GM18907 (cell line): ENCODE data around the gene PDPR.
"Not testable (repeated sequence)": the region's sequence is repeated elsewhere in the genome, so short reads cannot be mapped to it uniquely, and the experiment has no call there.

Experiments
- ATAC-seq: cut with Tn5 transposase; IDR thresholded peaks from one replicate; pipeline ENCODE4 v1.9.1; 2021; ENCODE audit warnings: mild to moderate bottlenecking, moderate library complexity; ENCODE audit not compliant: unreplicated experiment

Gene PDPR

DNA sequence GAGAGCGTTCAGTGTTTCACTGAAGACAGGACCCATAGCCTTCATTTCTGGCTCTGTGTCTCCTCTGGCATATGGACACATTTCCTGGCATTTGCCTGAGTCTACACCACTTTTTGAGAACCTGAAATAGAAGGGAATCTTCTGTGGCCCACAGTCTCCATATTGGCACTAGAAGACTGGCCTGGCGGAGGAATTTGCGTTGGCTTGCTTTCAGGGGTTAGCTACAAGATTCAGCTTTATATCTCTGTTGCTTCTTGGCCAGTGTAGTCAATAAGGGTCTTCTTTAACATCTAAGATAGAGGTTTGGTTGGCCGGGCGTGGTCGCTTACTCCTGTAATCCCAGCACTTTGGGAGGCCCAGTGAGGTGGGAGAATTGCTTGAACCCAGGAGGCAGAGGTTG is 46.7 kb downstream of the PDPR start:
- no peak for ATAC-seq

GRCh38 chr16:70161350-70161749 is 47.2 kb downstream of the PDPR start:
- no peak for ATAC-seq

GRCh38 chr16:70162041-70162451 is 47.9 kb downstream of the PDPR start:
- ATAC-seq: no peak

DNA sequence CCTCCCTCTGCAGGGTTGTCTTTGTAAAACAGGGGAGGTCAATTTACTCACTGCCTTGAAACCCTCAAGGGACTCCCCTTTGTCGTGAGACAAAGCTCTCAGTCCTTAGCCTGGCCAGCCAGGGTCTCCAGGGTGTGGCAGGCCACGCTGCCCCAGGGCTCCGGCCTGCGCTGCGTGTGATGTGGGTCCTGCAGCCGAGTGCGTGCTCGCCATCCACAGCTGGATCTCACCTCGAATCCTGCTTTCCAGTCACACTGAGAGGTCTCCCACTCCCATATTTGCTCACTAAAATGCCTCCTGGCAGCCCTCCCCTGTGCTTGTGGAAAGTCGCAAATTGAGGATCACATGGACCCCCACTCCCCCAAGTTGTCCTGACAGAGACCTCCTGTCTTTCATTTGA is 49.5 kb downstream of the PDPR start:
- no peak for ATAC-seq

- ATAC-seq: not testable (repeated sequence)
These were observed 52.6 kb downstream of the PDPR start for GRCh38 chr16:70166688-70167087.

GRCh38 chr16:70173212-70173837 is 59.2 kb downstream of the PDPR start, which contains the start of gene CLEC18C:
CLEC18C (plus strand) TSS chr16:70173787; CDS start chr16:70174279, 492 bp downstream.
- not testable (repeated sequence) for ATAC-seq

DNA sequence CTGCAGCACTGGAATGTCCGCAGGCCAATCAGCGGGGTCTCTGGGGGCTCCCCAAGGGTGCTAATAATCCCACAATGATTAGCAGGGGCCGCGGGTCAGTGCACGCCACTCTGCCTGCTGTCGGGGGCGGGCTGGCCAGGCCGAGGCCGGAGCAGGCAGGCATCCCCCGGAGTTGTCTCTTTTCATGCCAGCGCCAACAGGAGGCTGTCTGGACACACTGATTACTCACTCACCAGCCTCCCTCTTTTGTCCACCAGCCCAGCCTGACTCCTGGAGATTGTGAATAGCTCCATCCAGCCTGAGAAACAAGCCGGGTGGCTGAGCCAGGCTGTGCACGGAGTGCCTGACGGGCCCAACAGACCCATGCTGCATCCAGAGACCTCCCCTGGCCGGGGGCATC is 59.8 kb downstream of the PDPR start:
- not testable (repeated sequence) for ATAC-seq

DNA sequence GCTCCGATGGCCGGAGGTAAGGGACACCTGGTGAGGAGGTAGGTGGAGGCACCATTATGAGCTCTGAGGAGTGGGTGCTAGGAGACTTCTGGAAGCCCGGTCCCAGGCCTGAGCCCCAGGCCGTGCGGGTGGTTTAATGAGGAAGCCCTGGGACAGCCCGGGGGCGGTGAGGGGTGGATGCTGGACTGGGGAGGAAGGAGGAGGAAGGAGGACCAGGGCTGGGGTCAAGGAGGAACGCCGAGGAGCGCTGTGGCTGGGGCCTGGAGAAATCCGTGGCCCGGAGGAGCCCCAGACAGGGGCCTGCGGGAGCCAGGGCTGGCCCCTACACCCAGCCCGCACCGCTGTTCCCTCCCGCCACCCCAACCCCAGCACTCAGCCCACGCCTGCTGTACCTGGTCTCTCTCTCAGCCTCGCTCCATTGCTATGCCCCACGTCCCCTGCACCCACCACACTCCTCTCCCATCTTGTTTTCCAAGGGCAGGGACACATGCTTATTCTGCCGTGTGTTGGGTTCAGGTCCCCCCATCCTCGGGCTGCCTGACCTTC is 60.3 kb downstream of the PDPR start:
- not testable (repeated sequence) for ATAC-seq

DNA sequence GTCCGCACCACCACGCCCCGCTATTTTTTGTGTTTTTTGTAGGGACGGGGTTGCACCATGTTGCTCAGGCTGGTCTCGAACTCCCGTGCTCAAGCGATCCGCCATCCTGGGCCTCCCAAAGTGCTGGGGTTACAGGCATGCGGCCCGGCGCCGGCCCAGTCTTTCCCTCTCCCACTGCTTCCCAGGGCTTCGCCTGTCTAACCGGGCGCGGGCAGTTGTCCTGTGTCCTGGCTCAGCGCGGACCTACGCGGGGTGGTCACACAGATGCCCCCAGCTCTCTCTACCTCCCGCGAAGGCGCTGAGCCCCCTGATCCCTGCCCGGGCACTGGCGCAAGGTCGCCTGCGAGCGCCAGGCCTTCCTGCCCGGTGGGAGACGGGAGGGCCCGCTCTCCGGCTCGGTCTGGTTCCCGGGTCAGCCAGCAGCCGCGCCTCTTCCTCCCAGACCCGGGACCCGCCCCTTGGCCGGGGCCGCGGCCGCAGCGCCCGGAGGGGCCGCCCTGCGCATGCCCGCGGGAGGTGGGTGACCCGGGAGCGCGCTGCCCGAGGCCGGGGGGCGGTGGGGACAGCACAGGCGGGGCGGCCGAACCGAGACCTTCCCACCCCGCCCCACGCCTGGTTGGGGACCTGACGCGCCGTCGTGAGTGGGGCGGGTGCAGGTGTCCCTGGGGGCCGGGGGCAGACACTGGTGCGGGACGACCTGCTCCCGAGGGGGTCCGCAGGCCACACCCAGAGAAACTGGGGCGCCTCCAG is 73.9 kb downstream of the PDPR start:
- not testable (repeated sequence) for ATAC-seq

DNA sequence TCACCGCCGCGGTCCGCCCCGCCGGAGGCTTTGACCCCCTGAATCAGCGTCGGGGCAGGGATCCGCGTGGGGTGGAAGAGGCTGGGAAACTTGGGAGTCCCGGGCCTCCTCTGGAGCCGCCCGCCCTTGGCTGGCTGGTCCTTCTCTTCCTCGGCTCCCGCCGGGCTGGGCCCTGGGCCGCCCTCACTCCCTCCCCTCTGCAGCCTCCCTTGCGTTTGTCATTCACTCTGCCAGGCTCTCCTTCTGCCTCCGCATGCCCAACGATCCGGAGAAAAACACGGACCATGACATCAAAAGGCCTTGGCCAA is 74.4 kb downstream of the PDPR start:
- ATAC-seq: not testable (repeated sequence)

DNA sequence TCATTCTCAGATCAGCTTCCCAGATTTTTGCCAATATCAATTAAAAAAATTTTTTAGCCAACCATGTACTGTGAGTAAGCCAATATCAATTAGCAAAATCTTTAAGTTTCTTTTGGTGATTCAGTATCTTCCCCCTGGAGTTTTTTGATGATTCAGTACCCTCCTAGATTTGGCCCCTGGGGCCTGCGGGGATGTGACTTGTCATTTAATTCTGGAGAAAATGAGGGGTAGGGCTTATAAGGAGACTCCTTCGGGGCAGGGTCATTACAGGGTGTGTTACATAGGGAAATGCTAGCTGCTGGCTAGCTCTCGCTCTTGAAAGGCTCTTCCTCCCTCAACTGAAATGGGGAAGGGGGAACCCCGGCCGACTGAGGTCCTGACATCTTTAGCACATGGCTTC is 76.4 kb downstream of the PDPR start:
- not testable (repeated sequence) for ATAC-seq

DNA sequence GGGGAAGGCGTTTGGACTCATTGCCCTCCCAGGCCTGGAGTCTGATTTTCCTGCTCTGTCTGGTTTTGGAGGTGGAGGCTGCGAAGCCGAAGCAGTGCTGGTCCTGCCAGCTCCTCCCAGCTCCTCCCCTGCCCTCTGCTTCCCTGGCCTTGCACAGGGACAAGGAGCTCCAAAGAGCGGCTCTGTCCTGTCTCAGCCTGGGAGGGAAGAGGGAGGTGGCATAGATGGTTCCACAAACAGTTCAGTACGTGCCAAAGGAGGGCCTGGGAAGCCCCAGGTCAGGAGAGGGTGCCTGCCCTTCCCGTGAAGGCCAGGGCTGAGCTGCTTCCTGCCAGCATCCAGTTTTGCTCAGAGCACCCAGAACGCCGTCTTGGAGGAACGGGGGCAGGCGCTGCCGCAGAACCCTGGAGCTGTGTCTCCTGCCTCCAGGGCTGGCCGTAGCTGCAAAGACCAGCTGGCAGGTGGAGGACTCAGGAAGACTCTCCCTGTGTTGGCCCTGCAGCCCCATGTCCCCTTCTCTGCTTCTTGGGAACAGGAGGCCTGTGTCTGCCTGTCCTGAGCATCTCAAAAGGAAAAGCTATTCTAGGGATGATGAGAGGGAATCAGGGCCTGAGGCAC is 82.7 kb downstream of the PDPR start:
- not testable (repeated sequence) for ATAC-seq

- not testable (repeated sequence) for ATAC-seq
These were observed 83.5 kb downstream of the PDPR start for GRCh38 chr16:70197611-70198010.

DNA sequence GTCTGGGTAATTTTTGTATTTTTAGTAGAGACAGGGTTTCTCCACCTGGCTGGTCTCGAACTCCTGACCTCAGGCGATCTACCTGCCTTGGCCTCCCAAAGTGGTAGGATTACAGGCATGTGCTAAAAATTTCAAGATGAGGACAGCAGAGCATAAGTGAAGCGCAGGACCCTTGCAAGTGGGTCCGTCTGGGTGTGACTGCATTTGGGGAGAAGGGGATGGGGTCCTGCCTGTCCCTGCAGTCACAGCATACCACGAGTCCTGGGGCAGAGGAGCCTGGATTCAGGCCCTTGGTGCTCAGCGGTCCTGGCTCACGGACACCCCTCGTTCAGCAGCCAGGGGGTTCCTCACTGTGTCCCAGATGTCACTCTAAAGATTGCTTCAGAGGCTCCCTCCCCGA is 84.1 kb downstream of the PDPR start:
- ATAC-seq: not testable (repeated sequence)

DNA sequence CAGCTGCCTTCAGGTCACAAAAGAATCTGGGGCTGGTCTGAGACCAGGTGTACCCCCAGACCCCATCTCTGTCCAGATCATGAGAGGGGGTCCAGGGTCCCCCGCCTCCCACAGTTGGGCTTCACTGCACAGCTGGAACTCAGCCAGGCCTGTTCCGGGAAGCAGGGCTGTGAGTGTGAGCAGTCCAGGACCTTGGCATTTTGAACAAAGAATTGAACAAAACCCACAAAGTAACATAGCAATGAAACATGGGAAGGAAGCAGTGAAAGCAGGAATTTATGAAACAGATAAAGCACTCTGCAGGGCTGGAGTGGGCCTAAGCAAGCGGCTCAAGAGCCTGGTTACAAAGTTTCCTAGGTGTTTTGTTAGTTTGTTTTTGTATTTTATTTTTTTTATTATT is 84.5 kb downstream of the PDPR start:
- not testable (repeated sequence) for ATAC-seq

DNA sequence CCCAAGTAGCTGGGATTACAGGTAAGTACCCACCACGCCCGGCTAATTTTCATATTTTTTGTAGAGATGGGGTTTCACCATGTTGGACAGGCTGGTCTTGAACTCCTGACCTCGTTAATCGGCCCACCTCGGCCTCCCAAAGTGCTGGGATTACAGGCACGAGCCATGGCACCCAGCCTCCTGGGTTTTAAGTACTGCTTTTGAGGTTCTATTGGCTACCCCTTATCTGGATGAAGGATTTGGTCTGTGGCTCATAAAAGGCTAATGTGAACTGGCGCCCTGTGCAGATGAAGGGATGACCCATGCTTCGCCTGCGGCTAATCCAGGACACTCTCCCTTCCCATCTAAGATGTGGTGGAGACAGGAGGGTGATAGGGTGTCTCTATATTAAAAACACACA is 85.0 kb downstream of the PDPR start:
- not testable (repeated sequence) for ATAC-seq

DNA sequence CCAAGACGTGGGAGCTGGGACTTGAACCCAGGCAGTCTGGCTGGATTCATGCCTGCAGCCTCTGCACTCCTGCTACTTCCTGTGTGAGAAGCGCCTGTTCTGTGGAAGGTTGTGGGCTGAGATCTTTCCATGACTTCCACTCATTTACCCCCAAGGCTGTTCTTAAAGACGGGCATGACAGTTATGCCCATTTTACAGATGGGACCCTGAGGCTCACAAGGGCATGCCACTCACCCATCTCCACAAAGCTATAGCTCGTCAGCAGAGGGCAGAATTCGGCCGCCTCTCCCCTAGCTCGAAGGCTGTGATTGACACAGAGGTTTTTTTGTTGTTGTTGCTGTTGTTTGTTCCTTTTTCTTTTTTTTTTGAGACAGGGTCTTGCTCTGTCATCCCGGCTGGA is 85.9 kb downstream of the PDPR start:
- ATAC-seq: not testable (repeated sequence)

- not testable (repeated sequence) for ATAC-seq
These were observed 89.4 kb downstream of the PDPR start for GRCh38 chr16:70203508-70203907.

DNA sequence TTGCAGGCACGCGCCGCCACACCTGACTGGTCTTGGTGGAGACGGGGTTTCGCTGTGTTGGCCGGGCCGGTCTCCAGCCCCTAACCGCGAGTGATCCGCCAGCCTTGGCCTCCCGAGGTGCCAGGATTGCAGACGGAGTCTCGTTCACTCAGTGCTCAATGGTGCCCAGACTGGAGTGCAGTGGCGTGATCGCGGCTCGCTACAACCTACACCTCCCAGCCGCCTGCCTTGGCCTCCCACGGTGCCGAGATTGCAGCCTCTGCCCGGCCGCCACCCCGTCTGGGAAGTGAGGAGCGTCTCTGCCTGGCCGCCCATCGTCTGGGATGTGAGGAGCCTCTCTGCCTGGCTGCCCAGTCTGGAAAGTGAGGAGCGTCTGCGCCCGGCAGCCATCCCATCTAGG is 89.9 kb downstream of the PDPR start:
- not testable (repeated sequence) for ATAC-seq

GRCh38 chr16:70204668-70205405 is 90.7 kb downstream of the PDPR start:
- ATAC-seq: not testable (repeated sequence)

DNA sequence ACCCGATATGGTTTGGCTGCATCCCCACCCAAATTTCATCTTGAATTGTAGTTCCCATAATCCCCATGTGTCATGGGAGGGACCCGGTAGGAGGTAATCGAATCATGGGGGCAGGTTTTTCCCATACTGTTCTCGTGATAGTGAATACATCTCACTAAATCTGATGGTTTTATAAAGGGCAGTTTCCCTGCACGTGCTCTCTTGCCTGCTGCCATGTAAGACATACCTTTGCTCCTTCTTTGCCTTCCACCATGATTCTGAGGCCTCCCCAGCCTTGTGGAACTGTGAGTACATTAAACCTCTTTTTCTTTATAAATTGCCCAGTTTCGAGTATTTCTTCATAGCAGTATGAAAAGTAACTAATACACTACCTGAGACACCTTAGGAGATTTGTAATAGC is 92.2 kb downstream of the PDPR start:
- not testable (repeated sequence) for ATAC-seq
